Upper lobe of left lung (tissue), 6 donors: ENCODE results near the gene LNX2. TPM values are rescaled to one million over a fixed set of nuclear protein-coding genes. Genes with fewer than 3 reads are reported as not detected.

Experiments used
- ATAC-seq, 2 donors: fragments of 200-7000 bp; cut with Tn5 transposase; one replicate each; pipeline ENCODE4 v1.9.1; 2022; ENCODE audit warnings: mild to moderate bottlenecking in 2 of 2, moderate library complexity in 2 of 2; ENCODE audit not compliant: low FRiP score in 2 of 2
- DNase-seq, 2 donors: peaks; one replicate each; pipeline ENCODE4 v3.0.0-alpha.2; 2019 to 2020
- H3K27ac ChIP-seq, 4 donors: fragments of 200-600 bp; sonication (generic); one replicate each; pipeline ENCODE4 v1.5.1; 2016 to 2019
- H3K27me3 ChIP-seq, 4 donors: fragments of 200-600 bp; sonication (generic); one replicate each; pipeline ENCODE4 v1.5.1; 2017 to 2019
- H3K36me3 ChIP-seq, 4 donors: fragments of 200-600 bp; sonication (generic); one replicate each; pipeline ENCODE4 v1.5.1; 2016 to 2019
- H3K4me1 ChIP-seq, 4 donors: fragments of 200-600 bp; sonication (generic); one replicate each; pipeline ENCODE4 v1.5.1; 2018 to 2019
- H3K4me3 ChIP-seq, 4 donors: fragments of 200-600 bp; sonication (generic); one replicate each; pipeline ENCODE4 v1.5.1; 2017 to 2019; ENCODE audit warnings: mild to moderate bottlenecking in 2 of 4, moderate library complexity in 1 of 4
- H3K9me3 ChIP-seq, 4 donors: fragments of 200-600 bp; sonication (generic); one replicate each; pipeline ENCODE4 v1.5.1; 2018 to 2019
- EP300 ChIP-seq, 4 donors: sonication (generic); formaldehyde crosslinking; IDR thresholded peaks; one replicate each; pipeline ENCODE4 v1.5.1; 2017; ENCODE audit warnings: antibody characterized with exemption in 4 of 4, control low read depth in 2 of 4
- POLR2A ChIP-seq, 4 donors: fragments of 450-650 bp; IDR thresholded peaks; one replicate each; pipeline ENCODE4 v1.5.1; 2016 to 2017; ENCODE audit warnings: antibody characterized with exemption in 4 of 4, mild to moderate bottlenecking in 2 of 4
- POLR2AphosphoS5 ChIP-seq, 2 donors: sonication (generic); formaldehyde crosslinking; IDR thresholded peaks; one replicate each; pipeline ENCODE4 v1.5.1; 2017; ENCODE audit warnings: antibody characterized with exemption in 2 of 2
- WGBS, 2 donors: methylation state at CpG; one replicate each; pipeline ENCODE4 v1.1.5; 2017 to 2018; 5-methylcytosine and 5-hydroxymethylcytosine counted together
- total RNA-seq, 6 donors: library from RNA; depleted of rRNA in 4 of 6; stranded (reverse); fragments of >200 nt in 4 of 6; gene quantifications; one replicate each; pipeline versions ENCODE4 v1.1.0 to v1.2.1, GENCODE V29; 2016 to 2021
- TF ChIP-seq, protein P1 (sequence below), 6 experiments: fragments of 450-650 bp in 4 of 6; fragments of 200-600 bp in 2 of 6; sonication (generic) in 2 of 6; IDR thresholded peaks; one replicate each; pipeline ENCODE4 v1.5.1; 2016 to 2019; ENCODE audit warnings: antibody characterized with exemption in 6 of 6
- donor health status: DM: no; HTN: no; CAD: no; lungs with moderate emphysema.
- donor health status: DM: no; HTN: yes; CAD: no; lungs with severe emphysema.

LNX2 gene
- total RNA-seq, 6 donors from 2014 or later, result 20.4 to 75.3 (median 33.2) TPM

DNA sequence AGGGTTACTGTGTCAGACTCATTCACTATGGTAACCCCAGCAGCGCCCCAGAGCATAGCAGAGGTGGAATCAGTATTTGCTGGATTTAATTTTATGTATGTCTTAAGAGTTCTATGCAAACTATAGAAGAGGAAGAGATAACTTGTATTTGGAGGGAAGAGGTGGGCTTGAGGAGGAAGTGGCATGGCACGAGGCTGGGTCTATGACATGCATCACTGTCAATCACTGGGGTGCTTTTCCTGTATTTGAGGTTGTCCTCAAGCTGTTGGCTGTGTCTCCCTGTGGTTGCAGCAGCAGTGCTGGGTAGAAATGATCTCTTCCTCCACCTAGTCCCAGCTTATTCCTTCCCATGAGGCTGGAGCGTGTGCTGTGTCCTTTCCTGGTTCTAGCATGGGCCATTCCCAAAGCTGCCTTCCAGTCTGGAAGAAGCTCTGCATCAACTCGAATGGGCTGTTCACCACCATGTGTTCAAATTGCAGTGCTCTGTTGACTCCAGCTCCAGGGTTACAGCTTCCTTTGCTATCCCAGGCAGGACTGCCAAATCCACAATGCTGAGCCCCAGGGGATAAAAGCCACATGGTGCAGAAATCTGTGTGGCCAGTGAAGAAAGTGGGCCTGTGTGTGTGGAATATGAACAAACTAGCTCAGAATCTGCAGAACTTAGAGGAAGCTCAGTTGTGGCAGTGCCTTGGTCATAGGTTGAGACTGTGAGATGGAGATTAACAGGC, 96.8 kb downstream of the LNX2 start:
- peak in 1 of 2 donors; percentile 18 for ATAC-seq
- TF ChIP-seq, protein P1, sequence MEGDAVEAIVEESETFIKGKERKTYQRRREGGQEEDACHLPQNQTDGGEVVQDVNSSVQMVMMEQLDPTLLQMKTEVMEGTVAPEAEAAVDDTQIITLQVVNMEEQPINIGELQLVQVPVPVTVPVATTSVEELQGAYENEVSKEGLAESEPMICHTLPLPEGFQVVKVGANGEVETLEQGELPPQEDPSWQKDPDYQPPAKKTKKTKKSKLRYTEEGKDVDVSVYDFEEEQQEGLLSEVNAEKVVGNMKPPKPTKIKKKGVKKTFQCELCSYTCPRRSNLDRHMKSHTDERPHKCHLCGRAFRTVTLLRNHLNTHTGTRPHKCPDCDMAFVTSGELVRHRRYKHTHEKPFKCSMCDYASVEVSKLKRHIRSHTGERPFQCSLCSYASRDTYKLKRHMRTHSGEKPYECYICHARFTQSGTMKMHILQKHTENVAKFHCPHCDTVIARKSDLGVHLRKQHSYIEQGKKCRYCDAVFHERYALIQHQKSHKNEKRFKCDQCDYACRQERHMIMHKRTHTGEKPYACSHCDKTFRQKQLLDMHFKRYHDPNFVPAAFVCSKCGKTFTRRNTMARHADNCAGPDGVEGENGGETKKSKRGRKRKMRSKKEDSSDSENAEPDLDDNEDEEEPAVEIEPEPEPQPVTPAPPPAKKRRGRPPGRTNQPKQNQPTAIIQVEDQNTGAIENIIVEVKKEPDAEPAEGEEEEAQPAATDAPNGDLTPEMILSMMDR (IDR thresholded peaks at IDR 0.05), result no peak
- no peak for TF ChIP-seq POLR2AphosphoS5 (IDR thresholded peaks at IDR 0.05)
- no peak for TF ChIP-seq POLR2A (IDR thresholded peaks at IDR 0.05)
- no peak for TF ChIP-seq EP300 (IDR thresholded peaks at IDR 0.05)

GRCh38 chr13:27522847-27523246, 97.5 kb downstream of the LNX2 start:
- no peak for TF ChIP-seq POLR2A (IDR thresholded peaks at IDR 0.05)
- TF ChIP-seq, protein P1 (IDR thresholded peaks at IDR 0.05), result no peak
- no peak for TF ChIP-seq POLR2AphosphoS5 (IDR thresholded peaks at IDR 0.05)
- TF ChIP-seq EP300 (IDR thresholded peaks at IDR 0.05), result no peak
- no peak overlapping the region for H3K27ac ChIP-seq
- H3K36me3 ChIP-seq, result no peaks in the 10 kb centered on the region
- no peaks in the 10 kb centered on the region for H3K4me1 ChIP-seq
- H3K4me3 ChIP-seq, result no peak overlapping the region
- DNase-seq, result no peak
- no peaks in the 10 kb centered on the region for H3K27me3 ChIP-seq
- ATAC-seq, result peak in 1 of 2 donors; percentile 54
- no peaks in the 10 kb centered on the region for H3K9me3 ChIP-seq
- 35 to 51% methylated on average over 4 of the region's 4 CpGs for WGBS, 2 donors

More for the DNA sequence above, 96.8 kb downstream of the LNX2 start:
- Histone ChIP-seq H3K36me3 (no peaks in the 10 kb centered on the region), H3K4me1 (no peaks in the 10 kb centered on the region), H3K27me3 (no peaks in the 10 kb centered on the region), H3K4me3 (no peak overlapping the region), H3K27ac (no peak overlapping the region), H3K9me3 (no peaks in the 10 kb centered on the region)
- 65 to 67% methylated on average over 4 of the region's 4 CpGs for WGBS, 2 donors
- DNase-seq, result no peak

DNA sequence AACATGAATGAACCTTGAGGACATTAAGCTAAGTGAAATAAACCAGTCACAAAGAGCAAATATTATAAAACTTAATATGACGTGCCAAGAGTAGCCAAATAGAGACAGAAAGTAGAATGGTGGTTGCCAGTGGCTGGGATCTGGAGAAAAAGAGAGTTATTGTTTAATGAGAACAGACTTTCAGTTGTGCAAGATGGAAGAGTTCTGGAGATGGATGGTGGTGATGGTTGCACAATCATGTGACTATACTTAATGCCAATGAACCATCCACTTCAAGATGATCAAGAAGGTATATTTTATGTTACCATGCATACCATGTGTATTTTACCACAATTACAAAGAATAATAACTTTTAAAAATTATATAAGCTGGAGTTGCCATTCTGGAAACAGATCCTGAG, 104.2 kb downstream of the LNX2 start:
- TF ChIP-seq, protein P1 (IDR thresholded peaks at IDR 0.05), result no peak
- no peak for TF ChIP-seq EP300 (IDR thresholded peaks at IDR 0.05)
- TF ChIP-seq POLR2AphosphoS5 (IDR thresholded peaks at IDR 0.05), result no peak
- TF ChIP-seq POLR2A (IDR thresholded peaks at IDR 0.05), result no peak

GRCh38 chr13:27510082-27510481, 110.2 kb downstream of the LNX2 start:
- WGBS, 2 donors, result 78 to 80% methylated on average over 5 of the region's 5 CpGs
- no peaks in the 10 kb centered on the region for H3K36me3 ChIP-seq
- no peak for TF ChIP-seq EP300 (IDR thresholded peaks at IDR 0.05)
- TF ChIP-seq, protein P1 (IDR thresholded peaks at IDR 0.05), result no peak
- TF ChIP-seq POLR2AphosphoS5 (IDR thresholded peaks at IDR 0.05), result no peak
- TF ChIP-seq POLR2A (IDR thresholded peaks at IDR 0.05), result no peak
- no peak overlapping the region for H3K27ac ChIP-seq
- no peaks in the 10 kb centered on the region for H3K4me1 ChIP-seq
- no peak overlapping the region for H3K4me3 ChIP-seq
- no peaks in the 10 kb centered on the region for H3K9me3 ChIP-seq
- DNase-seq, result no peak
- no peaks in the 10 kb centered on the region for H3K27me3 ChIP-seq
- ATAC-seq, result no peak

More for the DNA sequence above, 104.2 kb downstream of the LNX2 start:
- Histone ChIP-seq H3K4me3 (no peak overlapping the region), H3K27ac (no peak overlapping the region), H3K9me3 (no peaks in the 10 kb centered on the region), H3K27me3 (no peaks in the 10 kb centered on the region), H3K36me3 (no peaks in the 10 kb centered on the region), H3K4me1 (no peaks in the 10 kb centered on the region)
- WGBS, 2 donors, result 93 to 95% methylated on average over 1 of the region's 1 CpG
- DNase-seq (no peak), ATAC-seq (no peak)

DNA sequence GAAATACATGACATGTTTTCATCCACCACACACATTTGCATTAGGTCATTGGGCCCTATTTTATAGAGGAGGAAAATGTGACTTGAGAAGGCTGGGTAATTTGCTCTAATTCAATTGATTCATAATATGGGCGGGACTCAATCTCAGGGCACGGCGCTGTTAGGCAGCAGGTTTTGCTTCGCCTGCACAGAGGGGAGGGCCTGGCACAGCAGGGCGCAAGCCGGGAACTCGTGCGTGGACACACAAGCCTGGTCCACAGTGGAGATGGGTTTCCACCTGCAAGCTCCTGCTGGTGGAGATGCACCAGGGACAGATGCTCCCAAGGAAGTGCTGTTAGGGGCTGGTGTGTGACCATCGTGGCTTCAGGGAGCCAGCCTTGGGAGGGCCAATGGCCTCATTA, 111.5 kb downstream of the LNX2 start:
- H3K27ac ChIP-seq, result no peak overlapping the region
- TF ChIP-seq POLR2AphosphoS5 (IDR thresholded peaks at IDR 0.05) (no peak), POLR2A (IDR thresholded peaks at IDR 0.05) (no peak)
- TF ChIP-seq, protein P1 (IDR thresholded peaks at IDR 0.05), result no peak
- H3K27me3 ChIP-seq, result no peaks in the 10 kb centered on the region
- no peaks in the 10 kb centered on the region for H3K4me1 ChIP-seq
- WGBS, 2 donors, result 84 to 89% methylated on average over 4 to 9 of the region's 9 CpGs
- H3K9me3 ChIP-seq, result no peaks in the 10 kb centered on the region
- H3K36me3 ChIP-seq, result no peaks in the 10 kb centered on the region
- peak in 1 of 2 donors; percentile 59 for DNase-seq
- no peak for ATAC-seq
- no peak overlapping the region for H3K4me3 ChIP-seq
